Erythroblast (primary cell): ENCODE data around the gene CDH7.

Experiments
- DNase-seq, 2 experiments: peaks; one replicate each; lab custom pipeline; 2025; lab: John Stamatoyannopoulos, UW
- GATA1 ChIP-seq: IDR thresholded peaks from 2 replicates; pipeline ENCODE4 v1.6.1; 2011; ENCODE audit warnings: low read depth, mild to moderate bottlenecking, control low read depth, low read length, moderate library complexity
- POLR2A ChIP-seq: IDR thresholded peaks from 2 replicates; pipeline ENCODE4 v1.6.1; 2011; ENCODE audit warnings: mild to moderate bottlenecking, low read length

CDH7 gene, protein sequence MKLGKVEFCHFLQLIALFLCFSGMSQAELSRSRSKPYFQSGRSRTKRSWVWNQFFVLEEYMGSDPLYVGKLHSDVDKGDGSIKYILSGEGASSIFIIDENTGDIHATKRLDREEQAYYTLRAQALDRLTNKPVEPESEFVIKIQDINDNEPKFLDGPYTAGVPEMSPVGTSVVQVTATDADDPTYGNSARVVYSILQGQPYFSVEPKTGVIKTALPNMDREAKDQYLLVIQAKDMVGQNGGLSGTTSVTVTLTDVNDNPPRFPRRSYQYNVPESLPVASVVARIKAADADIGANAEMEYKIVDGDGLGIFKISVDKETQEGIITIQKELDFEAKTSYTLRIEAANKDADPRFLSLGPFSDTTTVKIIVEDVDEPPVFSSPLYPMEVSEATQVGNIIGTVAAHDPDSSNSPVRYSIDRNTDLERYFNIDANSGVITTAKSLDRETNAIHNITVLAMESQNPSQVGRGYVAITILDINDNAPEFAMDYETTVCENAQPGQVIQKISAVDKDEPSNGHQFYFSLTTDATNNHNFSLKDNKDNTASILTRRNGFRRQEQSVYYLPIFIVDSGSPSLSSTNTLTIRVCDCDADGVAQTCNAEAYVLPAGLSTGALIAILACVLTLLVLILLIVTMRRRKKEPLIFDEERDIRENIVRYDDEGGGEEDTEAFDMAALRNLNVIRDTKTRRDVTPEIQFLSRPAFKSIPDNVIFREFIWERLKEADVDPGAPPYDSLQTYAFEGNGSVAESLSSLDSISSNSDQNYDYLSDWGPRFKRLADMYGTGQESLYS

GRCh38 chr18:65750389-65751154 is at the start of gene CDH7:
CDH7 (plus strand) TSS chr18:65751012; CDS start chr18:65762843, 11,831 bp downstream.
- no peak for TF ChIP-seq POLR2A
- TF ChIP-seq GATA1 = no peak
- DNase-seq = no peak

GRCh38 chr18:65704046-65704445 is 46.8 kb upstream of the CDH7 start:
- DNase-seq = no peak
- TF ChIP-seq GATA1 (no peak), POLR2A (no peak)

- no peak for TF ChIP-seq POLR2A
- no peak for TF ChIP-seq GATA1
- no peak for DNase-seq
These were observed 44.2 kb upstream of the CDH7 start for GRCh38 chr18:65706646-65707045.

DNA sequence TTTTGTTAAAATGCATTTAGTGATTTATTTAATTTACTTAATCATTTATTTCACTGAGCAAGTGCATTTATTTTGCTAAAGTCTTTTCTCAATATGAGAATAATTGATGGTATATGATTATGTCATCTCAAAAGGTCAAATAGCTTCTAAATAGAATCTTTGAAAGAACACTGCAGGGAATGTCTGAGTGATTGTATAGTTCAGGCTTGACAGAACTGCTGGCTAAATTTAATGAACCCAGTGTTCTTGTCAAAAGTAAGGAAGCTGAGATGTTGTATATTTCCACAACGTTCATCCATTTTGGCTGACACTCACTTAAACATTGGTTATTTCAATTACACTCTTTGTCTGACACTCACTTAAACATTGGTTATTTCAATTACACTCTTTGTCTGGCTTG is 39.3 kb upstream of the CDH7 start:
- DNase-seq = no peak
- TF ChIP-seq GATA1 (no peak), POLR2A (no peak)

DNA sequence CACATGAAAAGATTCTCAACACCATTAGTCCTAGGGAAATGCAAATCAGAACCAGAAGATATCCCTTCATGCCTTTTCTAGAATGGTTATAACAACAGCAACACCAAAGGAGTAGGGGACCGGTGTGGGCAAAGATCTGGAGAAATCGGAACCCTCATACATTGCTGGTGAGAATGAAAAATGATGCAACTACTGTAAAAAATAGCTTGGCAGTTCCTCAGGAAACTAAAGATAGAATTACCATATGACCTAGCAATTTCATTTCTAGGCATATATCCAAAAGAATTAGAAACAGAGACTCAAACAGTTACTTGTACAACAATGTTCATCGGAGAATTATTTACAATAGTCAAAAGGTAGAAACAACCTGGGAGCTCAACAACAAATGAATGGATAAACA is 29.2 kb upstream of the CDH7 start:
- DNase-seq = no peak

DNA sequence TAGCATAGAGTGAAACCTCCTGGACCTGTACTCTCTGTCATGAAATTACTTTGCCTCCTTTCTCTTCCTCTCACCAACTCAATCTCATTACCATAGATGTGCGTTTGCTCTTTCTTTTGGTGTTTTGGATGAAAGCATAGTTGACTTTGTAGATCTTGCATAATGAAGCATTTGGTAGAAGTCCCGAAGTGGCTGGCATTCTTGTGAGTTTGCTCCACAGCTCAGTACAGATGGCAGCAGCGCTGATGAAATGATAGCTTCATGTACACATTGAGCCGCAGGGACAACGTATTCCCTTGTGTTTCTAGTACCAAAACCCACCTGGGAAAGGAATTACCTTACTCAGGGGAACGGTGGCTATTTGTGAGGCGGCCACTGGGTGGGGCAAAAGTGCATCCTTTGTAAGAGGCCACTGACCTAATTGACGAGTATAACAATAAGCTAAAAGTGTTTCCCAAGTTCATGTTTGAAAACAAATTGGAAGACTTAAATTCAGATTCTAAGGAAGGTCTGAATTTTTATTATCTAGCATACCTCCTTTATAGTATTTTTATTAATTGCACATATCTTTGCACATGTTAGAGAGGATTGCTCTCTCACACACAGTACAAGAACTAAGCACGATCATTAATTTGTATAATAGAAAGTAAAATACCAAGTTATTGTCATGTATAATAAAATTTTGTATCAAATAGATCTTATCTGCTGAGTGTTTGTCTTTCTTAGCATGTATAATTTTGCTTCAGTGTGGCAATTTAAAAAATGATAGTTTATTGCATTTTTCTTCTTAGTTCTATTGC is 25.4 kb upstream of the CDH7 start:
- peak; percentile 3 to 14 for DNase-seq
- TF ChIP-seq GATA1 (no peak), POLR2A (no peak)

More for the DNA sequence above, 29.2 kb upstream of the CDH7 start:
- TF ChIP-seq POLR2A (no peak), GATA1 (no peak)

DNA sequence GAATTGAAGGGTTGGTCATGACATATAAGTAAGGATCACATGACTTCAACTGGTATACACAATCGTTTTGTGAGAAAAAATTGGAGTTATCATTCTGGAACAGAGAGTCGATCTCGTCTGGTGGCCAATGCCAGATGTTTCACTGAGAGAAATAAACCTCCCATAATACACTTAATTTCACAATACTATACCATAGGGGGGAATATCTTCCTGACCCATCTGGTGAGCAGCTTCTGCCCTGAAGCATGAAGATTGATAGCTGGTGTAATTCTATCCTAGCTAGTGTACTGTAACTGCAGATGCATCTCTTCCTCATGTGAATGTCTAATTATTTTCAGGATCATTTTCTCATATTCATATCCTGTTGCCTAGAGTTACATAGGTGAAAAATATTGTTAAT is 15.7 kb upstream of the CDH7 start:
- peak; percentile 9 to 17 for DNase-seq
- TF ChIP-seq POLR2A (no peak), GATA1 (no peak)

DNA sequence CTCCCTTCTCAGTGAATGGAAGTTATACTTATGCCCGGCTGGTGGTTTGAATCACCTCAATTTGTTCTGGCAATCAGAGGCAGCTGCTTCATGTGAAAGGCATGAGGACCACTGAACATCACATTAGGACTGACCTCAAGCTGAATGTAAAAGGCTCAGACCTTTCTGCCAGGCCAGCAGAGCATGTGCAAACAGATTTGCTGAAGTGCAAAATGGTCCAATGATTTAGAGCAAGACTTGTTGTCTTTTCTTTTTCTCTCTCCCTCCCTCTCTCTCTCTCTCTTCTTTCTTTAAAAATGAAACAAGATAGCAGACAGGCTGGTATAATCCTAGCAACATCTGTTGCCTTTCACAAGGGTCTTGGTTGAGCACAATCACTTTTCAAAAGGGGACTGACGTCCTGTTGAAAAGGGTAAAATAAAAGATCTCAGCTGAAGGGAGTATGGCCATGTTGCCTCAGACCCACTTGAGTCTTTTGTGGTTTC is 13.3 kb upstream of the CDH7 start:
- TF ChIP-seq POLR2A = no peak
- no peak for DNase-seq

DNA sequence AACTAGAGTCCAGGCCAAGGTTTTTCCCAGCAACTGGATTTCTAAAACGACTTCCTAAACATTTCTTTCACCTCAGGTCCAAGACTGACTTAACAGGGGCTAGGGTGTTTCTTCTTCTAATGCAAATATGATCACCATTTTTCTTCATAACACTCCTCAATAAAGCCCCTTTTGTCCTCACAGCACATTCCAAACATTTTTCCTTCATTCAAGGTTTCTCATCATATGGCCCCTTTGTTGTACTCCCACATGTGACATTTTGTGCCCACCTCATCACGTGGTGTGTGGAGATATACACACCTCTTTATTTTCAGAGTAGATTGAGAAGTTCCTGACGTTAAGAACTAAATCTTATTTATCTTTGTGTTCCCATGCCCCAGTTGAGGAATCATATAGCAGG is 3.9 kb upstream of the CDH7 start:
- no peak for DNase-seq
- TF ChIP-seq GATA1 (no peak), POLR2A (no peak)

DNA sequence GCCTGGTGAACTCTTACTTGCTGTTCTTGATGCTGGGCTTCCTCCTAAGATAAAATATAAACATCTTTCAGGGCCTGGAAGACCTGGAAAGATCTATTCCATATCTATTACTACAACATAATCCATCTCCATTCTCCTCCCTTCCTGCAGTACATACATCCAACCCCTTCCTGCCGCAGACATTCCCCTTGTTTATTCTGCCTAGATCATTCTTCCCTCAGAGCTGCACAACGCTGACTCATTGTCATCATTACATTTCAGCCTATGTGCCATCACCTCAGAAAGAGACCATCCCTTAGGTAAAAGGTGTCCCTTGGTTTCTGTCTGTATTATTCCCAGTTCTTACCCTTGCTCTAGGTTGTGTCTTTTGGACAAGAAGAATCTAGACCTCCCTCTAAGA is 2.5 kb upstream of the CDH7 start:
- no peak for TF ChIP-seq GATA1
- TF ChIP-seq POLR2A = no peak
- DNase-seq = no peak

DNA sequence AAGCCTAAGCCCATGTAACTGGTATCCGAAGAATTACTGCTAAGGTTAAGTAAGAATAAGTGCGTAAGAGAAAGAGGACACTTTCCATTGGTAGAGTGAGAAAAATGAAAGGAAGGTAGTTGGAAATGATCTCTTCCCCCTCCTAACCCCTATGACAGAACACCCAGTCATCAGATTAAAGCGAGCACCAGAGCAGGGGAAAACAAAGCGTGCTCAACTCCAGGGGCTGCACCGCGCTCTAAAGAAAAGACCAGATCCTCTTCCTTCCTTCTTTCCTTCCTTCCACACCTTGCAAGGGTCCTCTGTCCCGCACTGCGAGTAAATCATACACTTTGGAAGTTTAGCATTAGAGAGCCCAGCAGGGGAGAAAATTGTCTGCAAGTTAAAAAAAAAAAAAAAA is 971 bp upstream of the CDH7 start:
- TF ChIP-seq GATA1 = no peak
- no peak for TF ChIP-seq POLR2A
- DNase-seq = no peak

DNA sequence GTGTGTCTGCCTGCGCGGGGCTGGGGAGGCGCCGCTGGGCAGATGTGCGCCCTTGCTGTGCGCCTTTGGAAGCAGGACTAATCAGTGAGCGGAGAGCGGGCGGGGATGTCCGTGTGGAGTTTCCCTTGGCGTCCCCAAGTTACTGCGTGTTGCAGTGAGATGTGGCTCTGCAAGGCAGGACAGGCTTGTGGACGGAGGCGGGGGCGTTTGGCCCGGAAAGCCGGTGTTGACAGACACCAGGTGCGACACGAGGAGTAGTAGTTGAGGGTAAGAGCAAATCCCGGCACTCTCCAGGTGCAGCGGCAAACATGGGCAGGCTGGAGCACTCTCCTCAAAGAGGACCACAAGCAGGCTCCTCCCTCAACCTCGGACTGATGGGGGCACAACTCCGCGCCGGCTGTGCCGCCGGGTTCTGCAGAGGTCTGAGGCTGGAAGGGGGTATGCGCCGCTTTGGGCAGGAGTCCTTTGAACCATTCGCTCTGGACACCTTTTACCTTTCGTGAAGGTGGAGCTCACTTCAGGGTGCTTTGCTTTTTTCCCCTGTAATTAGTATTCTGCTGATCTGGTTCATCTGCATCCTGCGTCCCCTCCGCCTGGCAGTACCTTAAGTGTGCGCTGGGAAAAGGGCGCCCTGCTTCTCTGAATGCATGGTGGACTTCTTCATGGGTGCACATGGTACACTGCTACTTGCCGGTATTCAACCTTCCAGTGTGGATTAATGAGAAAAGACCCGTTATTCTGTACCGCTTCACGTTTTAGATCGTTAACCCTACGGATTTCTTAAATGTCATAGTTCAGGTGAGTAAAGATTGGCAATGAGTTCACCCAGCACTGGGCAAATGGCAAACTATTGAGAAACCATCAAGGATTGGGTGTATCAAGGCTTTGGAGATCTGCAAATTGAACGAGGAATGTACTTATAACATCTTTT is 608 bp downstream of the CDH7 start:
- no peak for TF ChIP-seq GATA1
- no peak for TF ChIP-seq POLR2A
- DNase-seq = peak in 1 of 2 experiments; percentile 6

DNA sequence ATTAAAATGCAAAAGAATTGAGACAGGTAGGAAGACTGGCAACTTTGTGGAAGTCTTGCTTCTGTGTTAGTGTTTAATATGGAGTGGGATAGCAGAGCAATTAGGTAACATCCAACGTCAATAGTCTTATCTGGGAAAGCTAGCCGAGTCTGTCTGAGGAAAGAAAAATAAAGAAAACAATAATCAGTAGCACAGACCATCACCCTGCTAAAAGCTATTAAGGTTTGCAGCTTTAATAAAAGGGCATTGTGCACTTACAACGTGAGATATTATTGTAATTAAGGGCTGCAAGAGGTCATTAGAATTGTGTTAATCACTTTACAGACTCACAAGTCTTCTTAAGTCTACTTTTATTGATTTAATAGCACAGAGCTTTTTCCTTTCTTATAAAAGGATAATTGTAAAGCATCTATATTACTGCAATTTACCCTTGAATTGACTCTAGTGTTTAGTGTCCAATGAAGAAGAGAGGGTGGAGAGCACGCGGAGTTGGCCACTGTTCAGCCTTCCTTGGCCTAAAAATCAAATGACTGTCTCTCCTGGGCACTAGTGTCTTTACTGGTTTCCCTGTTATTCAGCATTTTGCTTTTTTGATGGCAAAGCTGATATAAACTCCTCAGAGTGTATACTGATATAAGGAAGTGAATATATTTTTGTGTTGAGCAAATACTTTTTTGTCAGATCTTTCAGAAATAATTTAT is 2.0 kb downstream of the CDH7 start:
- TF ChIP-seq POLR2A = no peak
- no peak for TF ChIP-seq GATA1
- DNase-seq = no peak
